OCI-LY3 (cell line): ENCODE data around the gene TRABD.

Experiments
- H2AFZ ChIP-seq: fragments of 200-600, 300-600 bp; shearing (Covaris generic); 2 replicates; pipeline ENCODE4 v1.6.0; 2014; ENCODE audit warnings: antibody characterized with exemption, low read depth, low read length
- H3K27ac ChIP-seq: fragments of 200-600, 300-600 bp; sonication (generic); 2 replicates; pipeline ENCODE4 v1.5.1; 2014; ENCODE audit warnings: mild to moderate bottlenecking, low read length, moderate library complexity, mixed read lengths
- H3K27me3 ChIP-seq: fragments of 200-600, 300-600 bp; sonication (generic); 2 replicates; pipeline ENCODE4 v1.6.1; 2014; ENCODE audit warnings: low read depth, low read length, mixed read lengths
- H3K36me3 ChIP-seq: fragments of 200-600, 300-600 bp; sonication (generic); replicated peaks from 2 replicates; pipeline ENCODE3; 2014; ENCODE audit warnings: low read depth, low read length, mixed read lengths
- H3K4me1 ChIP-seq: fragments of 300-600, 200-600 bp; sonication (generic); 2 replicates; pipeline ENCODE4 v1.6.1; 2014; ENCODE audit warnings: low read length, mixed read lengths
- H3K4me2 ChIP-seq: fragments of 200-600, 300-600 bp; sonication (generic); 2 replicates; pipeline ENCODE4 v1.6.1; 2014; ENCODE audit warnings: low read length, mixed read lengths
- H3K4me3 ChIP-seq: fragments of 300-600, 200-600 bp; sonication (generic); 2 replicates; pipeline ENCODE4 v1.5.1; 2014; ENCODE audit warnings: antibody characterized with exemption, mild to moderate bottlenecking, low read length, moderate library complexity
- H3K79me2 ChIP-seq: fragments of 300-600, 200-600 bp; shearing (Covaris generic); 2 replicates; pipeline ENCODE4 v1.6.1; 2014; ENCODE audit warnings: mild to moderate bottlenecking, low read length, mixed read lengths
- H3K9ac ChIP-seq: fragments of 300-600, 200-600 bp; shearing (Covaris generic); 2 replicates; pipeline ENCODE4 v1.6.0; 2014; ENCODE audit warnings: mild to moderate bottlenecking, low read length, moderate library complexity
- H3K9me3 ChIP-seq: fragments of 200-600, 300-600 bp; shearing (Covaris generic); 2 replicates; pipeline ENCODE4 v1.6.1; 2014; ENCODE audit warnings: low read length, mixed read lengths; ENCODE audit not compliant: insufficient read depth
- H4K20me1 ChIP-seq: fragments of 200-600, 300-600 bp; sonication (generic); 2 replicates; pipeline ENCODE4 v1.6.1; 2016; ENCODE audit warnings: low read length, mixed read lengths; ENCODE audit not compliant: insufficient read depth
- EZH2phosphoT487 ChIP-seq: fragments of 200-600 bp; shearing (Covaris generic); IDR thresholded peaks from 2 replicates; pipeline ENCODE4 v1.6.1; 2018; ENCODE audit warnings: antibody characterized with exemption, mixed run types, low read depth
- TF ChIP-seq, protein P1 (sequence below): fragments of 200-600, 300-600 bp; sonication (generic); IDR thresholded peaks from 2 replicates; pipeline ENCODE4 v1.5.1; 2014; ENCODE audit warnings: antibody characterized with exemption, low read length, low read depth

Gene TRABD

DNA sequence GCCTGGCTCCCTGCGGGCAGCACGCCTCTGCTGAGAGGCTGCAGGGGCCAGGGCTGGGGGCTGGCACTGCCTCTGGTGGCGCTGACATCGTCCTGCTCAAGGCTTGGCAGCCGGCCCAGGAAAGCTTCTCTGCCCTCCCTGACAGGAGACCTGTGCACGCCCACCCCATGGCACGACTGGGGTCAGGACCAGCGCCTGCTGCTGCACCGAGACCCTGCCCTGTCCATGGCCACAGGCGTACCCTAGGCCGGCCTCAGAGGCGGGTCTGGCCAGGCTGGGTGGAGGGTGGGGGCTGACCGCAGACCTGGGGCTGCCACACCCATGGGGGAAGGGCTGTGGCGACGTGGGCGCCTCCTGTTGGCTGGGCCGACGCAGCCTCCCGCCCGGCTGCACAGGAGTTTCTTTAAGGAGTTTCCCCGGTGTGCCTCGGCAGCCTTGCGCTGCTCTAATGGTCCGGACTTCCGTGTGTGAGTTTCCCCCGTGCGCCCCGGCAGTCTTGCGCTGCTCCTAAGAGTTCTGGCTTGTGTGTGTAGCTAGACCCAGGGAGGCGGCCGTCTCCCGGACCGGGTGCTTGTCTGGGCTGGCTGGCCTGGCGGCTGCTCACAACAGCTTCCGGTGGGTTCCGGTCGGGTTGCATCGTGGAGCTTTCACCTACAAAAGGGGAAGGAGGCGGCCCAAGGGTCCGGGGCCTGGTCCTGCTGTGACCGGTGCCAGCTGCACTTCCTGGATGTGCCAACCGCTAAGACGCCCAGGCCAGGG is 4.6 kb downstream of the TRABD start:
- no peak for TF ChIP-seq EZH2phosphoT487
- TF ChIP-seq, protein P1, sequence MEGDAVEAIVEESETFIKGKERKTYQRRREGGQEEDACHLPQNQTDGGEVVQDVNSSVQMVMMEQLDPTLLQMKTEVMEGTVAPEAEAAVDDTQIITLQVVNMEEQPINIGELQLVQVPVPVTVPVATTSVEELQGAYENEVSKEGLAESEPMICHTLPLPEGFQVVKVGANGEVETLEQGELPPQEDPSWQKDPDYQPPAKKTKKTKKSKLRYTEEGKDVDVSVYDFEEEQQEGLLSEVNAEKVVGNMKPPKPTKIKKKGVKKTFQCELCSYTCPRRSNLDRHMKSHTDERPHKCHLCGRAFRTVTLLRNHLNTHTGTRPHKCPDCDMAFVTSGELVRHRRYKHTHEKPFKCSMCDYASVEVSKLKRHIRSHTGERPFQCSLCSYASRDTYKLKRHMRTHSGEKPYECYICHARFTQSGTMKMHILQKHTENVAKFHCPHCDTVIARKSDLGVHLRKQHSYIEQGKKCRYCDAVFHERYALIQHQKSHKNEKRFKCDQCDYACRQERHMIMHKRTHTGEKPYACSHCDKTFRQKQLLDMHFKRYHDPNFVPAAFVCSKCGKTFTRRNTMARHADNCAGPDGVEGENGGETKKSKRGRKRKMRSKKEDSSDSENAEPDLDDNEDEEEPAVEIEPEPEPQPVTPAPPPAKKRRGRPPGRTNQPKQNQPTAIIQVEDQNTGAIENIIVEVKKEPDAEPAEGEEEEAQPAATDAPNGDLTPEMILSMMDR: peak; percentile 46
- peaks cover 59% of the 10 kb centered on the region for H3K79me2 ChIP-seq
- H2AFZ ChIP-seq: no peak overlapping the region
- peaks cover 13% of the 10 kb centered on the region for H3K36me3 ChIP-seq
- peak overlapping the region; percentile 99 for H3K27ac ChIP-seq
- peaks cover 7% of the 10 kb centered on the region for H4K20me1 ChIP-seq
- peak overlapping the region; percentile 82 for H3K4me2 ChIP-seq
- H3K27me3 ChIP-seq: no peaks in the 10 kb centered on the region
- H3K4me3 ChIP-seq: peak overlapping the region; percentile 75
- H3K9ac ChIP-seq: peak overlapping the region; percentile 76
- H3K4me1 ChIP-seq: peaks cover 63% of the 10 kb centered on the region
- peaks cover 12% of the 10 kb centered on the region; the same call in 1 of the 2 replicates for H3K9me3 ChIP-seq

DNA sequence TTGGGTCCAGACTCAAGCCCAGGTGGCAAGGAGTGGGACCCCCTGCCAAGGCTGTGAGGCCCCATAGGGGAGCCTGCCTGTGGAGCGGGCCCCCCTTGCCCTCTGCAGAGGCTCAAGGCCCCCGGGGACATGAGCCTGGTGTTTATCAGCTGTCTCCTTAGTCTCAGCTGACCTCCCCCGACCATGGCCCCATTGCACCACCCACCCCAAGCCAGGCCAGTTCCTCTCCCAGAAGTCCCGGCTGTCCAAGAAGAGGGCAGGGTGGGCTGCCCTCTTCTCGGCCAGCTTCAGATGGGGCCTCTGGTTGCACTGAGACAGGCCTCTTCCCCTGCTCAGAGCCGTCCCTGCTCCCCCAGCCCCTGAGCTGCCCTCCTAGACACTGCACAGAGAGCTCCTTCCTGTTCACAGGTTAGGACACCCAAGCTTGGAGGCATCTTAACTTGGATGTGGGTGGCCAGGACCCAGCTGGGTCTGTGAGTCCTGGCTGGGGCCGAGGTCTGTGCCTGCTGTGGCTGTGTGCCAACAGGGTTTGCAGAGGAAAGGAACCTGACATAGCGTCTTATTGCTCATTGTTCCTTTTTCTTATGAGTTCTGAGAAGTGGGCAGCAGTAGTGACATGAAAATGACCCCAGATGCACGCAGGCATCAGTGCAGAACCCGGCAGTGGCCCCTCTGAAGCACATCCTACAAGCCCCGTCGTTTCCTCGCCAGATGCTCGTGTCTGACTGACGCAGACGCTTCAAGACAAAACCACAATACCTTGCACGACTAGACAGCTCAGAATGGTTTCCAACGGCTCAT is 5.4 kb downstream of the TRABD start:
- peaks cover 62% of the 10 kb centered on the region for H3K4me1 ChIP-seq
- H3K9ac ChIP-seq: peak overlapping the region; percentile 76
- no peak overlapping the region for H2AFZ ChIP-seq
- H3K4me3 ChIP-seq: peak overlapping the region; percentile 75
- peaks cover 57% of the 10 kb centered on the region for H3K79me2 ChIP-seq
- H3K4me2 ChIP-seq: peak overlapping the region; percentile 82
- H4K20me1 ChIP-seq: peaks cover 7% of the 10 kb centered on the region
- TF ChIP-seq, protein P1: no peak
- TF ChIP-seq EZH2phosphoT487: no peak
- peaks cover 12% of the 10 kb centered on the region; the same call in 1 of the 2 replicates for H3K9me3 ChIP-seq
- H3K36me3 ChIP-seq: peaks cover 13% of the 10 kb centered on the region
- peak overlapping the region; percentile 99 for H3K27ac ChIP-seq
- H3K27me3 ChIP-seq: no peaks in the 10 kb centered on the region

DNA sequence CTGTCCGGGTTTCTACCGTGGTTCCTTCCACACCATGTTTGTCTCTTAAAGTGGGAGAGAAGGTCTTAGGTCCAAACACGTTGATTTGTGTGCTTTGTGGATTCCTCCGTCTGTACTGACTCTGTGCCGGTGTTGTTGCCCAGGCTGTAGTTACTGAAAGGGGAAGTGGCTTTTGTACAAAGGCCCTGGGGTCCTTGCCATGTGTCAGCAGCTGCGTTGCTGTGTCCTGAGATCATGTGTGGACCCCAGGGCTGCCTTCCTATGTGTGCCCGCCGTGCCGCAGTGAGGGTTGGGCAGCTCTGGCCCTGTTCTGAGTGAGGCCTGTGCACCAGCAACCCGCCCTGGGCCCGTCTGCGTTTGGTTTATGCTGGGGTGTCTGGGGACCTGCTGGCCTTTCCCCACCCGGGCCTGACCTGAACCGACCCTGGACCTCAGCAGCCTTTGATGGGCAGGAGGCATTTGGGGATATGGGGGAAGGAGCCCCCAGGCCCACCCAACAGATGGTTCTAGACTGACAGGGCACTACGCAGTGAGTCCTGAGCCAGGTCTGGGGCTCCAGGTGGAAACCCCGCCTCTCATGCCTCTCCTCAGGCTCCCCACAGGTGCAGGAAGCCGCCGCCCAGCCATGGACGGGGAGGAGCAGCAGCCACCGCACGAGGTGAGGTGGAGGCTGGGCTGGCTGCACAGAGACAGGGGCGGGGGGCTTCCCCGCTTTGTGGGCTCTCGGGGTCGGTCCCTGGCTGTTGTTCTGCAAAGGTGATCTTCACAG is 6.9 kb downstream of the TRABD start:
- Histone ChIP-seq H4K20me1 (peaks cover 7% of the 10 kb centered on the region), H3K79me2 (peaks cover 43% of the 10 kb centered on the region), H3K4me2 (peak overlapping the region; percentile 82), H3K36me3 (peaks cover 13% of the 10 kb centered on the region), H3K4me3 (peak overlapping the region; percentile 75), H3K9me3 (peaks cover 12% of the 10 kb centered on the region; the same call in 1 of the 2 replicates), H3K9ac (peak overlapping the region; percentile 76), H3K4me1 (peaks cover 58% of the 10 kb centered on the region), H2AFZ (no peak overlapping the region), H3K27ac (peak overlapping the region; percentile 99), H3K27me3 (no peaks in the 10 kb centered on the region)
- TF ChIP-seq, protein P1: no peak
- TF ChIP-seq EZH2phosphoT487: no peak
